Measurements from ENCODE around the gene NET1.
"Not testable (repeated sequence)": the region's sequence is repeated elsewhere in the genome, so short reads cannot be mapped to it uniquely, and the experiment has no call there.

The NET1 gene

GRCh38 chr10:5466451-5467206, 54.3 kb downstream of the NET1 start:
- no peak for DNase-seq

GRCh38 chr10:5467207-5467535, 54.8 kb downstream of the NET1 start:
- DNase-seq: no peak

- DNase-seq: no peak
These were observed 55.4 kb downstream of the NET1 start for GRCh38 chr10:5467634-5468255.

- no peak for DNase-seq
These were observed 56.1 kb downstream of the NET1 start for GRCh38 chr10:5468262-5469106.

- no peak for DNase-seq
These were observed 57.1 kb downstream of the NET1 start for GRCh38 chr10:5469353-5470061.

- no peak for DNase-seq
These were observed 57.9 kb downstream of the NET1 start for GRCh38 chr10:5470062-5470751.

DNA sequence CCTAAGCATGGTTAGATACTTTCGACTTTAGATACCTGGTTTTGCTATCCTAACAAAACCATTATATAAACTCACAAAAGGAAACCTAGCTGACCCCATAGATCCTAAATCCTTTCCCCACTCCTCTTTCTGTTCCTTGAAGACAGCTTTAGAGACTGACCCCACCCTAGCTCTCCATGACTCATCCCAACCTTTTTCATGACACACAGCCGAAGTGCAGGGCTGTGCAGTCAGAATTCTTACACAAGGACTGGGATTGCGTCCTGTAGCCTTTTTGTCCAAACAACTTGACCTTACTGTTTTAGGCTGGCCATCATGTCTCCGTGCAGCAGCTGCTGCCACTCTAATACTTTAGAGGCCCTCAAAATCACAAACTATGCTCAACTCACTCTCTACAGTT, 62.3 kb downstream of the NET1 start:
- DNase-seq: not testable (repeated sequence)

- DNase-seq: not testable (repeated sequence)
These were observed 62.7 kb downstream of the NET1 start for GRCh38 chr10:5475088-5475487.

DNA sequence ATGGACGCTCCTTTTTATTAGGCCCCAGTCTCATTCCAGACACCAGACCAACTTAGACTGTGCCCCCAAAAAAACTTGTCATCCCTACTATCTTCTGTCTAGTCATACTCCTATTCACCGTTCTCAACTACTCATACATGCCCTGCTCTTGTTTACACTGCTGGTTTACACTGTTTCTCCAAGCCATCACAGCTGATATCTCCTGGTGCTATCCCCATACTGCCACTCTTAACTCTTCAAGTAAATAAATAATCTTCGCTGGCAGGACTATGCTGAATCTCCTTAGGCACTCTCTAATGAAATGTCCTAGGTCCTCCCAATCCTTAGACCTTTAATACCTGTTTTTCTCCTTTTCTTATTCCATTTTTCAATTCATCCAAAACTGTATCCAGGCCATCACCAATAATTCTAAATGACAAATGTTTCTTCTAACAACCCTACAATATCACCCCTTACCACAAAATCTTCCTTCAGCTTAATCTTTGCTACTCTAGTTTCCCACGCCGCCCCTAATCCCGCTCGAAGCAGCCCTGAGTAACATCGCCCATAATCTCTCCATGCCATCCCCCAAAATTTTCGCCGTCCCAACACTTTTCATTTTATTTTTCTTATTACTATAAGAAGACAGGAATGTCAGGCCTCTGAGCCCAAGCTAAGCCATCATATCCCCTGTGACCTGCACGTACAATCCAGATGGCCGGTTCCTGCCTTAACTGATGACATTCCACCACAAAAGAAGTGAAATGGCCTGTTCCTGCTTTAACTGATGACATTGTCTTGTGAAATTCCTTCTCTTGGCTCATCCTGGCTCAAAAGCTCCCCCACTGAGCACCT, 63.8 kb downstream of the NET1 start:
- not testable (repeated sequence) for DNase-seq

DNA sequence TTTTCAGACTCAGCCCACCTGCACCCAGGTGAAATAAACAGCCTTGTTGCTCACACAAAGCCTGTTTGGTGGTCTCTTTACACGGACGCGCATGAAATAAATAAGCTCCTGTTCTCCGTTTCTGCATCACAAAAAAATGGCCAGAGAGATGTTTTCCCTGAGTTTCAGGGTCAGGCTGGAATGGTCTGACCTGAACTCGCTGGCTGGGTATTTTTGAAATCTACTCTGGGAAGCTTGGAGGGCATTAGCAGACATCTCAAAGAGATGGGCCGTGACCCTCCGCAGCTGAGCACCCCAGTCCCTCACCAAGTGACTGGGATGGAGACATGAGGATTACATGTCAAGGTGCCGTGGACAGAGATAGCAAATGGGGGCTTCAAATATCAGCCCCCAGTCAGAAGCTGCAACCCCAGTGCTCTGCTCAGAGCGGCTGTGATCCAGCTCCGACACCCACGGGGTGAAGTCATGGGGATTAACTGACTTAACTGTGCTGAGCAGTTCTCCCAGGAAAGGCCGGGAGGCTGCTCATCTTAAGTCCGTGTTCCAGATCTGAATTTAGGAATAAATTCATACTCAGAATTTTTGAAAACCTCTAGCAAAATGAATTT, 64.7 kb downstream of the NET1 start:
- DNase-seq: no peak

DNA sequence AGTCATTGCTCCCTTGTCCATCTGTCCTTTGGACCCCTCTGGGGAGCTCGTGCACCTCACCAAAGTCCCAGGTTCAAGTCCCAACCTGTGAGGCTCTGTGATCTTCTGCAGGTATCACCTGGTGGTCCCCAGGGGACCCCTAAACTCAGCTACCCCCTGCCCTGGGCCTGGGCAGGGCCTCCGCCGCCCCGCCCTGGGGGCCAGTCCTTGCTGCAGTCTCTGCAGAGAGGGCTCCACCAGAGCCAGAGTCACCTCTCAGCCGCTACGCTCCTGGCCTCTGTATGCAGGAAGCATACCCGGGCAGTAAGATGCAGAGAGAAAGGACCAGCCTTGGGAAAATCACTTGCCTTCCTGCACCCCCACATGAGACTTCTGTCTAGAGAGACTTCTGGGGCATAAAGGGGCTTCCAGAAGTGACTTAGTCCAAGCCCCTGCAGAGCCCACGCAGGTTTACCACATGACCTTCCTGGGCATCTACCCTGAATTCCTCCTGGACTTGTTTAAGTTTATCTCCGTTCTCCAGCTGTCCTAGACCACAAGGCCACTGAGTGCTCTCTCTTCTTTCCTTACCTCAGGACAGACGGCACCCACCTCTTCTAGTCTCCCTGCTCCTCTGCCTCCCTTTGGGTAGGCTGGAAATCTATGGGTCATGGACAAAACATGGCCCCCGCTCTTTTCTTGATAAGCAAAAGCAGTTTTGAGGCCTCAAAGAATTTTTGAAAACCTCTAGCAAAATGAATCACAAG, 65.8 kb downstream of the NET1 start:
- no peak for DNase-seq

DNA sequence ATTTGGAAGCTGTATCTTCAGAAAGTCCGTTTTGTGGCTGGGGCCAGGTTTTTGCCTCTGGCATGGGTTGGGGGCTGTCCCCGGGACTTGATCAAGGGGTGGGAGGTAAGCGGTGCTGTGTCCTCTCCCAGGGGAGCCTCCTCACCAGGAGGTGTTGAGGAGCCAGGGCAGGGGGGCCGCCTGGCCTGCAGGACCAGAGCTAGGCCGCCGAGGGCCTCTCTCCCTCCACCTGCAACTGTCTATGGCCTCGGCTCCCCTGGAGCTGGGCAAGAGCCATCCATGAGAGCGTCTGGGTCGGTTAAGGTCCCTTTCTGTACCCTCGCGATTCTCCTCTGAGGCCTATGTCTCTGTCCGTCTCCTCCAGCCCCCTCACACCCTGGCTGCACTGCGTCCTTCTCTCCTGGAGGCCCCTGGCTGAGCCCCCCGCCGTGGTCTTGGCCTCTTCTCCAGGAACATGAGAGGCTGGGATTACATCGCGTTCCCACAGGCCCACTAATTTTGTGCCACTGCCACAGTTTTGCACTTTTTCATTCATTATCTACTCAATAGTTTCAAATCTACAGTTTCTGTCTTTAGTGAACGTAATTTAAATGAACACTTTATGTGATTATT, 66.4 kb downstream of the NET1 start:
- no peak for DNase-seq

DNA sequence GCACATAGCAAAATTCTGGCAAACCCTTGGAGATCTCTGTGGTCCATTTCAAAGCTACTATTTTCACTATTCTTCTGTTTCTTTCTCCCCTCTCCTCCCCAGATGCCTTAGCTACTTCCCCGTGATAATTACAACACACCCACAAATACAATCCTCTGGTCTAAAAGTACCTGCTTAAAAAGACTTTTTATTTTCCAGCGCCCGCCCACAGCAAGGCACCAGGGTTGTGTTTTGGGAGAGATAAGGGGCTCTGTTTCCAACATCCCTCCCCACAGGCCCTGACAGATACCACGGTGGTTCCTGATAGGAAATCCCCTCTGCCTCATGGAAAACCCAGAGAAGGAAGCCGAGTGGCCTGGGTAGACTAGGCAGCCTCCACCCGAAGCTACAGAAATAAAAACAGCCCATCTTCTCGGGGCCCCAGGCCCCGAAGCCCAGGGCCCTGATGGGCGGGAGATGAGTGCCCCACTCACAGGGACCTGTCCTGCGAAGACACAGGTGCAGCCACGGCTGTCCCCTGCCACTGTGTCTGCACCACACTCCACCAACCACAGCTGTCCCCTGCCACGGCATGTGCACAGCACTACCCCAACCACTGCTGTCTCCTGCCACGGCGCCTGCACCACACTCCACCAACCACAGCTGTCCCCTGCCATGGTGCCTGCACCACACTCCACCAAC, 67.3 kb downstream of the NET1 start:
- DNase-seq: no peak

DNA sequence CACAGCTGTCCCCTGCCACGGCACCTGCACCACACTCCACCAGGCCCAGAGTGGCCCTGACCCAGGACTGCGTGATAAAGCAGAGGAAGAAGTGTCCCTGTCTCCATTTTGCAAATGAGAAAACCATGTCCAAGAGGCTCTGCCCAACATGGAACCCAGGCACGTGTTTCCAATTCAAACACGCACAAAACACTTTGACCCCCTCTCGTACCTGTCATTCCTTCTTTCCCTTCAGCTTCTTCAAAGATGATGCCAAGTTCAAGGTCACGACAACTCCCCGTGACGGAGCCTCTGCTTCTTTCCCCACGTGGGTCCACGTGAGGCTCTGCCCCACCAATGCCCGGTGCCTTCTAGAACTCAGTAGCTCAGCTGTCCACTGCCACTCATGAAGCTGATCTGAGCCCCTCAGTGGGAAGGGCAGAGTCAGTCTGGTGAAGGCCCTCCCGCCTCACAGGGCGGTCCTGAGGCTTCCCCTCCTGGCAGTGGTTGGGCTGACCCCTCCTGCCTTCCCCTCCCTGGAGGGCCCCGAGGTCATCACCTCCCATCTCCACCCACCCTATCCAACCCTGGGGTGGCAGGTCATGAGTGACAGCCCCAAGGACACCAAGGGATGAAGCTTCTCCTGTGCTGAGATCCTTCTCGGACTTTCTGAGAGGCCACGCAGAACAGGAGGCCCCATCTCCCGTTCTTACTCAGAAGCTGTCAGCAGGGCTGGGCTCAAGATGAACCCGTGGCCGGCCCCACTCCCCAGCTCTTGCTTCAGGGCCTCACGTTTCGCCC, 68.0 kb downstream of the NET1 start:
- DNase-seq: no peak

GRCh38 chr10:5481121-5481520, 68.8 kb downstream of the NET1 start:
- DNase-seq: no peak

DNA sequence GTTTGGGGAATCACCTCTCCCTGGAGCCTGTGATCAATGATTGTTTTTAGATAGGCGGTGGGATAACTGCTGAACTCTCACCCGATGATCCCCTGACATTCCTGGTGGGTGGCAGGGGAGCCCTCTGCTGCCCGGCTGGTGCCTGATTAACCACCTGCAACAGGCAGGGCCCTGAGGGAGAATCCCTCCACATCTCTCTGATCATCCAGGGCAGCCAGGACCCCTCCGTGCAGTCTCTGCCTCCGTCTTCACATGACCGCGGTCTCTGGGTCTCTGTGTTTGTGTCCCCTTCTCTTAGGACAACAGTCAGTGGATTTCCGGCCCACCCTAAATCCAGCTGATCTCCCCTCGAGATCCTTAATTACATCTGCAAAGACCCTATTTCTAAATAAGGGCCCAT, 69.7 kb downstream of the NET1 start:
- DNase-seq: no peak

DNA sequence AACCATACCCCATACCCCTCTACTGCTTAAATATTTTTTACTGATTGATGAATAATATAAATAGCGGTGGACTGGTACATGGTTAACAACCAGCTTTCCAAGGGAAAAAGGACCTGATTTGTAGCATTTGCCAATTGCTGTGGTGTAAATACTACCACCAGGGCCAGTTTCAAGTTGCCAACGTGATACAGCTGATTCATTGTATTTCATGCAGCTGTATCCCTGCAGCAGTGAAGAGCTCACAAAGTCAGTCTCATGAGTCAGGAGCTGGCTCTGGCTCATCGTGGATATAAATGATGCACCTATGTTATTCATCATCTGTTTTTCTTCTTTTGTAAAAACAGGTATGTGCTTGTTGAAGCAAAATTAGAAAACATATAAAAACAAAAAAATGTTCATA, 71.8 kb downstream of the NET1 start:
- DNase-seq: no peak

- DNase-seq: no peak
These were observed 72.9 kb downstream of the NET1 start for GRCh38 chr10:5485290-5485689.
